ENCODE data around the gene CCDC71.
A peak's percentile ranks its signal among the peaks of the same experiment; 100 is the strongest.

CCDC71 gene

DNA sequence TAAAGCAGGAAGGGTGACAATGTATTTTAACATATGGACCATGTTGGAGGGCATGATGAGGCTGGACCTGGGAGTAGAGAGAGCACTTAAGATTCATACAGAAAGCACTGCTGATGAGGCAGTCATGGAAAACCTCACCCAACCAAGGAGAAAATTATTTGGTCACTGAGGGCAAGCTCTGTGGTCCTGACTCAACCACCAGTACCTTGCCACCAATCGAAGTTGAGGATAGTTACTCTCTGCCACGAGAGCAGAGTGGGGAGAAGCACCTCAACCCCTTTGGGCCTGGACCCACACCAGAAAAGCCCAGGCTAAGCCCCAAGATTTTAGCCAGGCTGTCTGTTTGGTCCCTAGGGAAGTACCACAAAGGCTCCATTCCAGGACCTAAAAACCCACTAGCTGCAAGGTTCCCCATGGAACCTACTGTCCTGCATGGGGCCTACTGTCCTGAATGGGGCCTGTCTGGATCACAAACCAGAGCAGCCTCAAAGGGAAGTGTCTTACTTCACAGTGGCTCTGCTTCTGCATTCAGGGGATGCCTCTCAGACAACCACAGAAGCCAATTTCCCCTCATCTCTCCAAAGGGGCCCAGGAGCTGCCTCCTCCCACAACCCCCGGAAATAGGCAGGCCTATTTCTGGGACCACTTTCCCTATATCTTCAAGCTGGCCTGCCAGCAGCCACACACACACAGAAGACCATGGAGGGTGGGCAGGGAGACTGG lies 4.2 kb downstream of the CCDC71 start:
- no peak overlapping the region for H3K4me3 ChIP-seq (ENCODE audit: control insufficient read depth, low read depth, low read length)

DNA sequence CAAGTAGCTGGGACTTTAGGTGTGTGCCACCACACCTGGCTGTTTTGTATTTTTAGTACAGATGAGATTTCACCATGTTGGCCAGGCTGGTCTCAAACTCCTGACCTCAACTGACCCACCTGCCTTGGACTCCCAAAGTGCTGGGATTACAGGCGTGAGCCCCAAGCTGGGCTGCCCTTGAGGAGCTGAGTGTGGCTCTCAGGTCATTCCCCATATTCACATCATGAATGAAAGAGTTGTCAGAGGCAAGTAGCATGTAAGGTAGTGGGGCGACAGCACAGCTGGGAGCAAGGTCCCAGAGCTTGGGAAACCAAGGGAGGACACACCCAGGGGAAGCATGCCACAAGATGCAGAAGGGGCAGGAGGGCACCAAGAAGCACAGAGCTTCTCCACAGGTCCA lies 4.9 kb downstream of the CCDC71 start:
- DNase-seq (ENCODE audit: low read depth), result no peak
- no peak overlapping the region for H3K4me3 ChIP-seq (ENCODE audit: control insufficient read depth, low read depth, low read length)
- TF ChIP-seq, protein P1, sequence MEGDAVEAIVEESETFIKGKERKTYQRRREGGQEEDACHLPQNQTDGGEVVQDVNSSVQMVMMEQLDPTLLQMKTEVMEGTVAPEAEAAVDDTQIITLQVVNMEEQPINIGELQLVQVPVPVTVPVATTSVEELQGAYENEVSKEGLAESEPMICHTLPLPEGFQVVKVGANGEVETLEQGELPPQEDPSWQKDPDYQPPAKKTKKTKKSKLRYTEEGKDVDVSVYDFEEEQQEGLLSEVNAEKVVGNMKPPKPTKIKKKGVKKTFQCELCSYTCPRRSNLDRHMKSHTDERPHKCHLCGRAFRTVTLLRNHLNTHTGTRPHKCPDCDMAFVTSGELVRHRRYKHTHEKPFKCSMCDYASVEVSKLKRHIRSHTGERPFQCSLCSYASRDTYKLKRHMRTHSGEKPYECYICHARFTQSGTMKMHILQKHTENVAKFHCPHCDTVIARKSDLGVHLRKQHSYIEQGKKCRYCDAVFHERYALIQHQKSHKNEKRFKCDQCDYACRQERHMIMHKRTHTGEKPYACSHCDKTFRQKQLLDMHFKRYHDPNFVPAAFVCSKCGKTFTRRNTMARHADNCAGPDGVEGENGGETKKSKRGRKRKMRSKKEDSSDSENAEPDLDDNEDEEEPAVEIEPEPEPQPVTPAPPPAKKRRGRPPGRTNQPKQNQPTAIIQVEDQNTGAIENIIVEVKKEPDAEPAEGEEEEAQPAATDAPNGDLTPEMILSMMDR (IDR thresholded peaks at IDR 0.05; ENCODE audit: control insufficient read depth, insufficient read depth, low read depth, low read length, missing control alignments), result no peak

More for the DNA sequence above, 4.2 kb downstream of the CCDC71 start:
- TF ChIP-seq, protein P1 (IDR thresholded peaks at IDR 0.05; ENCODE audit: control insufficient read depth, insufficient read depth, low read depth, low read length, missing control alignments), result no peak
- DNase-seq (ENCODE audit: low read depth), result no peak

DNA sequence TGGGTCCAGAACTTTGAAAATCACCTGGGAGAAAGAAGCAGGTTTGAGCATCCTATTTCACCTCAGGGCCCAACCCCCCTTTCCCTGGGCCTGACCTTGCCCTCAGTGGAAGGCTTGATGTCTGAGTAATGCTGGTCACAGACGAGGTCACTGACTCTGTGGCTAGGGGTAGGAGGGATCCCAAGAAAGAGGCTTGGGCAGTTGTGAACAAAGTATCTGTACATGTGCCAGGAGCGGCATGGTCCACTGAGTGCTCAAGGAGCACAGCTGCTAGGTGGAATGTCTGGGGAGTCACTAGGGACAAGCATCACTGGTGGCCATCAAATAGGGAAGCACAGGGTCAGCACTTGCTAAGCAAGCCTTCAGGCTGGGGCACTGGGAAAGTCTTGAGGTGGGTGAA lies 7.3 kb downstream of the CCDC71 start:
- TF ChIP-seq, protein P1 (IDR thresholded peaks at IDR 0.05; ENCODE audit: control insufficient read depth, insufficient read depth, low read depth, low read length, missing control alignments), result no peak
- no peak for DNase-seq (ENCODE audit: low read depth)
- H3K4me3 ChIP-seq (ENCODE audit: control insufficient read depth, low read depth, low read length), result no peak overlapping the region

DNA sequence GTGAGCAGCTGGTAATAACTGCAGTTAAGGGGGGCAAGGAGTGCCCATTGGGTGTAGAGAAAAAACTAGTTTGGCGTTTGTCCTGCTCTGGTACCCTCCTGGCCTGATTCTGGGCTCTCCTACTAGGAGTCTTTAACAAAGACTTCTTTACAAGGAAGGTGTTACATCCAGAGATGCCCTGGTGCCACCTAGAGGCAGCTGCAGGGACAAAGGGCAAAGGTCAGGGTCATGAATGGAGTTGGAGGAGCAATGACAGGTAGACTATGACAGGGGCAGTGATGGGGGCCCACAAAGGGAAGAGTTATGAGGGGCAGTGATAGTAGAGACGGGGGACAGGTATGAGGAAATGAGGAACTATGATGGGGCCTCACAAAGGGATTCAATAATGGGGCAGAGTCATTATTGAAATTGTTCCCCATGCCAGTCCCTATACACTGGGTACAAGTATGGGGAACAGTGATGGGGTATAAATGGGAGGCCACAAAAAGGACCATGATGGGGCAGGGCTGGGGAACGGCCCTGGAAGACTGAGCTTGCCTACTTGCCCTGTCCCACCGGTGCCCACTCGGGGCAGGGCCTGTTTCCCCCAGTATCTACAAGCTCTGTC lies 7.9 kb downstream of the CCDC71 start:
- no peak overlapping the region for H3K4me3 ChIP-seq (ENCODE audit: control insufficient read depth, low read depth, low read length)
- TF ChIP-seq, protein P1 (IDR thresholded peaks at IDR 0.05; ENCODE audit: control insufficient read depth, insufficient read depth, low read depth, low read length, missing control alignments), result peak; percentile 39
- no peak for DNase-seq (ENCODE audit: low read depth)

DNA sequence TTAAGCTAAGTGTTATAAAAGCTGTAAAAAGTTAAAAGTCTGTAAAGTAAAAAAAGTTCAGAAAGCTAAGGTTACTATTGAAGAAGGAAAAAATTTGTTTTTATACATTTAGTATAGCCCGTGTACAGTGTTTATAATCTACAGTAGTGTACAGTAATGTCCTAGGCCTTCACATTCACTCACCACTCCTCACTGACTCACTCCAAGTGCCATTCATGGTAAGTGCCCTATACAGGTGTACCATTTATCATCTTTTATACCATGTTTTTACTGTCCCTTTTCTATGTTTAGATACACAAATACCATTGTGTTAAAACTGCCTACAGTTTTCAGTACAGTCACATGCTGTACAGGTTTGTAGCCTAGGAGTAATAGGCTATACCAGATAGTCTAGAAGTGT lies 8.8 kb downstream of the CCDC71 start:
- DNase-seq (ENCODE audit: low read depth), result no peak
- H3K4me3 ChIP-seq (ENCODE audit: control insufficient read depth, low read depth, low read length), result no peak overlapping the region
- TF ChIP-seq, protein P1 (IDR thresholded peaks at IDR 0.05; ENCODE audit: control insufficient read depth, insufficient read depth, low read depth, low read length, missing control alignments), result no peak

DNA sequence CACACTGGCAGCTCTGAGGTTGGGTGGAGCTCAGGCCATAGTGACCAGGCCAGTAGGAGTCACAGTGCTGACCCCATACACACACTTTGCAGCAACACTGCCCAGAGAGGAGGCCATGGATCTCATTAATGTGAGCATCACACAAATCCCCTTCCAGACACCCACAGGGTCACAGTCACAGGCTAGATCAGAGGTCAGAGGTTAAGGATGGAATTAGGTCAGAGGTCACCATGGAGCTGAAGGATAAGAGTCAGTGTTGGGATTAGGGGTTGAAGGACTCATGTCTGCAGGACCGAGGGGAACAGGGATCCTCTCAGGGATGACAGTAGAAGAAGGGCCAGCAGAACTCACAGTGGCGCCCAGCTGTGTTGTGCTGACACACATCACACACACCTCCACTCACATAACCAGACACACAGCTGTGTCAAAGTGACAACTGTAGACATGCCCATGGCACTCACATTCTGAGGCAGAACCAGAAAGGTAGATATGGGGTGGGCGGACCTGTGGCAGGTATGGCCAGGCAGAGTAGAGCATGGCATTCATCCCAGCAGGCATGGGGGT lies 12.7 kb downstream of the CCDC71 start:
- TF ChIP-seq, protein P1 (IDR thresholded peaks at IDR 0.05; ENCODE audit: control insufficient read depth, insufficient read depth, low read depth, low read length, missing control alignments), result no peak
- DNase-seq (ENCODE audit: low read depth), result no peak
- H3K4me3 ChIP-seq (ENCODE audit: control insufficient read depth, low read depth, low read length), result no peak overlapping the region
